ENCODE measurements around the gene SHB. TPM values are rescaled to one million over a fixed set of nuclear protein-coding genes. Genes with fewer than 3 reads are reported as not detected.

SHB gene
- total and polyA plus RNA-seq, 2 donors (not counting 3 experiments of a cell fraction or from before 2014, with no cell fraction given): 13.4 to 24.9 TPM

GRCh38 chr9:37905776-37906175 is 163.3 kb downstream of the SHB start:
- H3K27ac ChIP-seq (ENCODE audit: insufficient read depth, low read depth, low read length): no peak overlapping the region
- H3K4me3 ChIP-seq (replicated peaks in 1 of 3; ENCODE audit: insufficient read depth in 1 of 3, low read depth in 1 of 3, low read length in 3 of 3): no peak overlapping the region
- no peak overlapping the region for H2AFZ ChIP-seq (ENCODE audit: low read depth, low read length)
- peaks cover 21% of the 10 kb centered on the region for H3K4me1 ChIP-seq (ENCODE audit: control insufficient read depth, extremely low read depth, insufficient read depth, low read length)
- dilution Hi-C loops (cut with MboI; ENCODE audit: extremely low pct_ligation_motif_present, low sequenced_read_pairs): no loop called here
- H4K20me1 ChIP-seq (replicated peaks; ENCODE audit: control insufficient read depth, extremely low read depth, insufficient read depth, low read length): no peaks in the 10 kb centered on the region
- intact Hi-C loops (cut with micrococcal nuclease): loop anchor here (2.0 kb wide), 7 partner anchors 105 to 487 kb away; partner anchors contain the start of genes ALDH1B1 and DCAF10
- POLR2A ChIA-PET: no interaction called here
- H3K79me2 ChIP-seq (ENCODE audit: control insufficient read depth, insufficient read depth, low read length): peaks cover 26% of the 10 kb centered on the region
- H3K4me2 ChIP-seq (ENCODE audit: insufficient read depth, low read length): no peak overlapping the region
- CTCF ChIA-PET: no interaction called here
- H3K36me3 ChIP-seq (ENCODE audit: control insufficient read depth in 2 of 2, extremely low read depth in 1 of 2, insufficient read depth in 2 of 2, low read length in 2 of 2): no peaks in the 10 kb centered on the region
- no peak for DNase-seq (ENCODE audit: low read depth, low spot score)
- TF ChIP-seq MAX (IDR thresholded peaks at IDR 0.05; ENCODE audit: insufficient read depth, insufficient read length): no peak
- TF ChIP-seq FOS (IDR thresholded peaks at IDR 0.05; ENCODE audit: borderline replicate concordance, insufficient read depth, low read length): no peak
- no peak for TF ChIP-seq JUN (IDR thresholded peaks at IDR 0.05; ENCODE audit: borderline replicate concordance, insufficient read depth, insufficient read length, low read depth)
- TF ChIP-seq POLR2A (IDR thresholded peaks at IDR 0.05; ENCODE audit: low read depth, low read length): no peak
- no peak for TF ChIP-seq GATA2 (IDR thresholded peaks at IDR 0.05; ENCODE audit: insufficient read depth, insufficient read length, low read depth, low read length)
- TF ChIP-seq CTCF (IDR thresholded peaks at IDR 0.05; ENCODE audit: extremely low read depth in 1 of 2, insufficient read depth in 1 of 2, low read depth in 1 of 2, low read length in 2 of 2): no peak
- no peak for TF ChIP-seq POLR2AphosphoS5 (IDR thresholded peaks at IDR 0.05; ENCODE audit: insufficient read depth, low read depth, low read length)
- no peak for TF ChIP-seq EZH2 (IDR thresholded peaks at IDR 0.05; ENCODE audit: borderline replicate concordance, low read depth, low read length, severe bottlenecking)
- no peak for TF ChIP-seq MYC (IDR thresholded peaks at IDR 0.05; ENCODE audit: low read depth, low read length)
- H3K9me3 ChIP-seq (replicated peaks; ENCODE audit: control insufficient read depth, insufficient read depth, low read length): no peaks in the 10 kb centered on the region
- no peak overlapping the region for H3K9ac ChIP-seq (replicated peaks; ENCODE audit: extremely low read depth, insufficient read depth, low read length)
- BruUV-seq (replicated peaks): no TSS peak
- H3K27me3 ChIP-seq (ENCODE audit: control insufficient read depth in 2 of 2, insufficient read depth in 2 of 2, low read length in 2 of 2): no peaks in the 10 kb centered on the region
- H3K9me1 ChIP-seq (replicated peaks; ENCODE audit: control insufficient read depth, extremely low read depth, insufficient read depth, low read length): no peaks in the 10 kb centered on the region
- no peak for FAIRE-seq

All from endothelial cell of umbilical vein (primary cell).